WERI-Rb-1 (cell line): ENCODE data around the gene GIMAP1.

Experiments used
- DNase-seq: peaks from one replicate; pipeline ENCODE4 v3.0.0-alpha.2; 2020
- H3K27ac ChIP-seq: fragments of 250-450 bp; sonication (Bioruptor Pico); 2 replicates; pipeline ENCODE4 v1.5.1; 2020; ENCODE audit warnings: mild to moderate bottlenecking, moderate library complexity
- H3K27me3 ChIP-seq: fragments of 250-450 bp; sonication (Bioruptor Pico); 2 replicates; pipeline ENCODE4 v1.5.1; 2021; ENCODE audit warnings: mild to moderate bottlenecking, low read depth, moderate library complexity; ENCODE audit not compliant: insufficient read depth, severe bottlenecking
- H3K36me3 ChIP-seq: fragments of 250-450 bp; sonication (Bioruptor Pico); 2 replicates; pipeline ENCODE4 v1.5.1; 2020; ENCODE audit warnings: mild to moderate bottlenecking, moderate library complexity
- H3K4me3 ChIP-seq: 2 replicates; pipeline ENCODE4 v1.5.1; 2011; ENCODE audit warnings: low read depth, mild to moderate bottlenecking, control low read depth, low read length
- H3K9me3 ChIP-seq: fragments of 250-450 bp; sonication (Bioruptor Pico); 2 replicates; pipeline ENCODE4 v1.5.1; 2021; ENCODE audit warnings: mild to moderate bottlenecking, moderate library complexity; ENCODE audit not compliant: severe bottlenecking
- TF ChIP-seq, protein P1 (sequence below): IDR thresholded peaks from 2 replicates; pipeline ENCODE4 v1.5.1; 2011; ENCODE audit warnings: low read depth, mild to moderate bottlenecking, control low read depth, inconsistent platforms, low read length

Gene GIMAP1

GRCh38 chr7:150736864-150737263 lies 20.5 kb downstream of the GIMAP1 start:
- TF ChIP-seq, protein P1, sequence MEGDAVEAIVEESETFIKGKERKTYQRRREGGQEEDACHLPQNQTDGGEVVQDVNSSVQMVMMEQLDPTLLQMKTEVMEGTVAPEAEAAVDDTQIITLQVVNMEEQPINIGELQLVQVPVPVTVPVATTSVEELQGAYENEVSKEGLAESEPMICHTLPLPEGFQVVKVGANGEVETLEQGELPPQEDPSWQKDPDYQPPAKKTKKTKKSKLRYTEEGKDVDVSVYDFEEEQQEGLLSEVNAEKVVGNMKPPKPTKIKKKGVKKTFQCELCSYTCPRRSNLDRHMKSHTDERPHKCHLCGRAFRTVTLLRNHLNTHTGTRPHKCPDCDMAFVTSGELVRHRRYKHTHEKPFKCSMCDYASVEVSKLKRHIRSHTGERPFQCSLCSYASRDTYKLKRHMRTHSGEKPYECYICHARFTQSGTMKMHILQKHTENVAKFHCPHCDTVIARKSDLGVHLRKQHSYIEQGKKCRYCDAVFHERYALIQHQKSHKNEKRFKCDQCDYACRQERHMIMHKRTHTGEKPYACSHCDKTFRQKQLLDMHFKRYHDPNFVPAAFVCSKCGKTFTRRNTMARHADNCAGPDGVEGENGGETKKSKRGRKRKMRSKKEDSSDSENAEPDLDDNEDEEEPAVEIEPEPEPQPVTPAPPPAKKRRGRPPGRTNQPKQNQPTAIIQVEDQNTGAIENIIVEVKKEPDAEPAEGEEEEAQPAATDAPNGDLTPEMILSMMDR: no peak
- no peak overlapping the region for H3K4me3 ChIP-seq
- DNase-seq: no peak
- no peaks in the 10 kb centered on the region for H3K36me3 ChIP-seq
- no peak overlapping the region for H3K27ac ChIP-seq
- no peaks in the 10 kb centered on the region for H3K9me3 ChIP-seq
- H3K27me3 ChIP-seq: peaks cover 2% of the 10 kb centered on the region

DNA sequence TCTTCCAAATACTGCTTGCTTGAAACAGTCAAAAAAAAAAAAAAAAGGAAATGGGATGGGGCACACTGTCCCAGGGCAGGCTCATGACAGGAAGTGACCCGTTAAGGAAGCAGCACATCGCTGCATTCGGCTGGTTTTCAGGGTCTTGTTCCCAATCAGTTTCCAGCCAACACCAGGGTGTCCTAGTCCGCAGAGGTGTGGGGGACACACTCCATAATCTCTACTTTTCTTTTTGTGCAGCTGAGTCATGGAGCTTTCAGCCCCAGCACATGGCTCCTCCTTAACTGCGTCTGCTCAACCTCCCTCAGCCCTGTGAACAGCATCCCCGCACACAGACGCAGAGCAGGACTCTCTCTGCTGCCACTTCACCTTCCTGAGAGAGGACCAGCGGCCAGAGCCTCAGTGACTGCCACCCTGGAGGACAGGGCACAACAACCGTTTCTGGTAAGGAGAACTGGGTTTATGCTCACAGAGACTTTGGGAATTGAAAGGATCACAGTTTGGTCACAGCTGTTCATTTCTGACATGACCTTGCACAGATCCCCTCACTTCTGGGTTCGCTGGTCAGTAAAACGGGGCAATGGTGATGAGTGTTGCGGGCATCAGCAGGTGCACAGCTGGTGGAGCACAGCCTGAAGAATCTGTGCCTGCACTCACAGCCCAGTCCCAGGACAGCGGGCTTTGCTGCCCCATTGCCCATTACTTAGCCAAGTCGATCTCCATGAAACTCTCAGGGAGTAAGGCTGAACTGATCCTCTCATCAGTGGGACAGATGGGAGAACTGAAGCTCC lies 21.0 kb downstream of the GIMAP1 start, which contains the start of gene GIMAP5:
GIMAP5 (plus strand) TSS at position 154 of the 791 bp plus-strand sequence. CDS start 3,467 bp downstream, outside the sequence.
- Histone ChIP-seq H3K36me3 (no peaks in the 10 kb centered on the region), H3K27ac (no peak within 1 kb of the TSS), H3K4me3 (no peak within 1 kb of the TSS), H3K9me3 (no peaks in the 10 kb centered on the region), H3K27me3 (peaks cover 2% of the 10 kb centered on the region)
- TF ChIP-seq, protein P1: no peak
- DNase-seq: no peak

DNA sequence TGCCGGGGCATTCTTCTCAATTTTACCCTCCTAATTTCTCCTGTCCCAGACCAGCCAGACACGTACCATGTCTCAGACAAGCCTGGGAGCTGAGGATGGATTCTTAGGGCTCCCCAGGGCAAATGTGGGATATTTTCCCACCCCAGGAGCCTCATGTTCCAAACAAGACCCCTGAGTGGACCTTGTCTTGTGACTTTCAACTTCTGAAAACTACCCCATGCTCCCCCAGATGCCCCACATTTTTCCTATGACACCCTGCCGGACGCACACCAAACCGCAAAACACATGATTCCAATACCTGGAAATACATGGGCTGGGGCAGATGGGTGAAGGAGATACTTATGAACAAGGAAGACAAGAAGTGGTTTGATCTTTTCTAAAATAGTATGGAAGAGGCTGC lies 21.7 kb downstream of the GIMAP1 start:
- Histone ChIP-seq H3K27me3 (peaks cover 2% of the 10 kb centered on the region), H3K9me3 (no peaks in the 10 kb centered on the region), H3K4me3 (no peak overlapping the region), H3K27ac (no peak overlapping the region), H3K36me3 (no peaks in the 10 kb centered on the region)
- TF ChIP-seq, protein P1: no peak
- DNase-seq: no peak

- no peak overlapping the region for H3K27ac ChIP-seq
- H3K27me3 ChIP-seq: peaks cover 2% of the 10 kb centered on the region
- H3K4me3 ChIP-seq: no peak overlapping the region
- DNase-seq: no peak
- H3K9me3 ChIP-seq: no peaks in the 10 kb centered on the region
- no peaks in the 10 kb centered on the region for H3K36me3 ChIP-seq
- TF ChIP-seq, protein P1: no peak
Measured at GRCh38 chr7:150738591-150739001, 22.2 kb downstream of the GIMAP1 start.

DNA sequence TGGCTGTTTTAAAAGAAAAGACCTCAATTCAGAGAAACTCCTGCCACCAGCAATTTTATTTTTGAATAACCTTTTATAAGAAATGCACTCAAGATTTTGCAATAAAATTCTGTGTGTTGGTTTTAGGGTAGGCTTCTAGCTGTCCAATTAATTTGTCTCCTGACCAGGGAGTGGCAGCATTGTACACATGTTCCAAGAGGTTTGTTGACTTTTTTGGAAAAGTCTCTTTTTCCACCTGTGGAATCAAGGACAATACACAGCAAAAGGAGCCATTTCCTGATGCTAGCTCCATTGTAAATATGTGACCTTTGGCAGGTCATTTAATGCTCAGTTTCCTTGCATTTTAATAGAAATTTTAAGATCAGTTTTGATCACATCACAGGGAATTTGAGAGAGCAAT lies 22.6 kb downstream of the GIMAP1 start:
- no peak for DNase-seq
- Histone ChIP-seq H3K27ac (no peak overlapping the region), H3K9me3 (no peaks in the 10 kb centered on the region), H3K36me3 (no peaks in the 10 kb centered on the region), H3K27me3 (peaks cover 2% of the 10 kb centered on the region), H3K4me3 (no peak overlapping the region)
- TF ChIP-seq, protein P1: no peak
